ENCODE results near the gene INTS15. TPM values are rescaled to one million over a fixed set of nuclear protein-coding genes. Genes with fewer than 3 reads are reported as not detected.
A peak's percentile ranks its signal among the peaks of the same experiment; 100 is the strongest.

The INTS15 gene
- total and polyA plus RNA-seq, 9 of the 15 experiments (the other 6 are each of a cell fraction or from before 2014, with no cell fraction given) = 0.52 to 28.9 (median 11.6) TPM

- TF ChIP-seq DEAF1 (CRISPR knock-in tag; IDR thresholded peaks at IDR 0.05) (no peak), ZNF740 (CRISPR knock-in tag; IDR thresholded peaks at IDR 0.05) (no peak; the same call in 1 of the 2 replicates), ZNF740 (tag; IDR thresholded peaks at IDR 0.05) (no peak), NUFIP1 (IDR thresholded peaks at IDR 0.05; ENCODE audit: partially characterized antibody) (no peak), ZBTB40 (IDR thresholded peaks at IDR 0.05) (peak; percentile 72), ZBTB40 (CRISPR knock-in tag; IDR thresholded peaks at IDR 0.05) (no peak), MTF1 (CRISPR knock-in tag; IDR thresholded peaks at IDR 0.05; ENCODE audit: borderline replicate concordance) (no peak), PRPF4 (IDR thresholded peaks at IDR 0.05; ENCODE audit: insufficient read depth, low read depth, low read length, poor library complexity, severe bottlenecking) (no peak), NR2F6 (CRISPR knock-in tag; IDR thresholded peaks at IDR 0.05) (no peak), KDM5B (IDR thresholded peaks at IDR 0.05; ENCODE audit: insufficient replicate concordance, low read depth, low read length) (peak; percentile 87), E2F1 (CRISPR knock-in tag; IDR thresholded peaks at IDR 0.05) (0 out of 2 replicates have a peak, but pooled peaks have one; percentile 17), ZNF316 (IDR thresholded peaks at IDR 0.05) (no peak)
Measured at GRCh38 chr7:6589829-6590644, at the start of gene INTS15 (continued).

All from K562 (cell line).